ENCODE measurements around the gene AIDA. TPM values are rescaled to one million over a fixed set of nuclear protein-coding genes. Genes with fewer than 3 reads are reported as not detected.

AIDA gene
- total and polyA plus RNA-seq, 2 experiments from 2014 or later = 51.1 to 103 TPM

- no peak overlapping the region for H3K4me3 ChIP-seq
- H3K9me3 Mint-ChIP-seq = no peaks in the 10 kb centered on the region
- H2AFZ ChIP-seq = no peak overlapping the region
- no peaks in the 10 kb centered on the region for H3K9me2 ChIP-seq (ENCODE audit: insufficient read depth)
- no peak overlapping the region for H3K27ac Mint-ChIP-seq
- H3K4me3 Mint-ChIP-seq = no peak overlapping the region
- TF ChIP-seq ZNF114 (CRISPR knock-in tag; IDR thresholded peaks at IDR 0.05) = no peak
- TF ChIP-seq ZNF331 (CRISPR knock-in tag; IDR thresholded peaks at IDR 0.05; ENCODE audit: low read depth) = no peak
- TF ChIP-seq NANOG (IDR thresholded peaks at IDR 0.05; ENCODE audit: borderline replicate concordance) = no peak
- TF ChIP-seq JUNB (IDR thresholded peaks at IDR 0.05; ENCODE audit: unreplicated experiment) = no peak
- no peak for TF ChIP-seq CREB1 (CRISPR knock-in tag; IDR thresholded peaks at IDR 0.05; ENCODE audit: low read depth)
- TF ChIP-seq POLR2AphosphoS5 (IDR thresholded peaks at IDR 0.05; ENCODE audit: low read depth) = no peak
- no peak for TF ChIP-seq EZH2phosphoT487 (IDR thresholded peaks at IDR 0.05; ENCODE audit: unreplicated experiment)
- no peak for TF ChIP-seq ETS1 (IDR thresholded peaks at IDR 0.05)
- TF ChIP-seq EZH2 (IDR thresholded peaks at IDR 0.05; ENCODE audit: low read depth, unreplicated experiment) = no peak
- TF ChIP-seq STAT1 (IDR thresholded peaks at IDR 0.05; ENCODE audit: unreplicated experiment) = no peak
- no peaks in the 10 kb centered on the region; the same call in 1 of the 2 replicates for H4K20me1 ChIP-seq (replicated peaks; ENCODE audit: insufficient read depth)
- H3K36me3 Mint-ChIP-seq (ENCODE audit: low read depth) = peaks cover 41% of the 10 kb centered on the region; the same call in 2 of the 3 replicates
- no peaks in the 10 kb centered on the region for H3K79me2 ChIP-seq (replicated peaks; ENCODE audit: insufficient read depth)
- H3K27me3 ChIP-seq (ENCODE audit: insufficient read depth) = no peaks in the 10 kb centered on the region
- H3K36me3 ChIP-seq (ENCODE audit: insufficient read depth) = peaks cover 48% of the 10 kb centered on the region; the same call in 1 of the 2 replicates
- no peaks in the 10 kb centered on the region for H3F3A ChIP-seq (replicated peaks; ENCODE audit: low read depth)
- H3K4me2 ChIP-seq = no peak overlapping the region
- DNase-seq (ENCODE audit: low spot score) = no peak
- H3K27ac ChIP-seq (ENCODE audit: low read depth) = no peak overlapping the region
- ATAC-seq = no peak
- H3K4me1 Mint-ChIP-seq = peaks cover 3% of the 10 kb centered on the region; the same call in 2 of the 3 replicates
- H3K27me3 Mint-ChIP-seq (ENCODE audit: insufficient read depth, low read depth, poor library complexity) = no peaks in the 10 kb centered on the region
- H3K4me1 ChIP-seq (ENCODE audit: insufficient read depth) = peaks cover 6% of the 10 kb centered on the region; the same call in 1 of the 2 replicates
Measured at GRCh38 chr1:222730866-222731265, 18.6 kb upstream of the AIDA start.

GRCh38 chr1:222728746-222729145, 16.5 kb upstream of the AIDA start:
- H3K4me1 Mint-ChIP-seq = no peaks in the 10 kb centered on the region
- ATAC-seq (no peak), DNase-seq (ENCODE audit: low spot score) (no peak)
- H3K4me1 ChIP-seq (ENCODE audit: insufficient read depth) = no peaks in the 10 kb centered on the region
- H3K36me3 Mint-ChIP-seq (ENCODE audit: low read depth) = peaks cover 54% of the 10 kb centered on the region; the same call in 2 of the 3 replicates
- H3K27ac Mint-ChIP-seq = no peak overlapping the region
- peaks cover 42% of the 10 kb centered on the region; the same call in 1 of the 2 replicates for H3K36me3 ChIP-seq (ENCODE audit: insufficient read depth)
- no peaks in the 10 kb centered on the region for H3K9me3 Mint-ChIP-seq
- H3K27me3 ChIP-seq (ENCODE audit: insufficient read depth) = no peaks in the 10 kb centered on the region
- no peaks in the 10 kb centered on the region for H3K9me2 ChIP-seq (ENCODE audit: insufficient read depth)
- H4K20me1 ChIP-seq (replicated peaks; ENCODE audit: insufficient read depth) = no peaks in the 10 kb centered on the region; the same call in 1 of the 2 replicates
- H3K27me3 Mint-ChIP-seq (ENCODE audit: insufficient read depth, low read depth, poor library complexity) = no peaks in the 10 kb centered on the region
- TF ChIP-seq NANOG (IDR thresholded peaks at IDR 0.05; ENCODE audit: borderline replicate concordance) (no peak), STAT1 (IDR thresholded peaks at IDR 0.05; ENCODE audit: unreplicated experiment) (no peak), EZH2 (IDR thresholded peaks at IDR 0.05; ENCODE audit: low read depth, unreplicated experiment) (no peak), EZH2phosphoT487 (IDR thresholded peaks at IDR 0.05; ENCODE audit: unreplicated experiment) (no peak), ZNF114 (CRISPR knock-in tag; IDR thresholded peaks at IDR 0.05) (no peak), ETS1 (IDR thresholded peaks at IDR 0.05) (no peak), JUNB (IDR thresholded peaks at IDR 0.05; ENCODE audit: unreplicated experiment) (no peak)
- no peak overlapping the region for H3K4me3 Mint-ChIP-seq
- no peak overlapping the region for H2AFZ ChIP-seq
- H3K27ac ChIP-seq (ENCODE audit: low read depth) = no peak overlapping the region
- no peaks in the 10 kb centered on the region for H3K79me2 ChIP-seq (replicated peaks; ENCODE audit: insufficient read depth)
- H3K4me3 ChIP-seq = no peak overlapping the region
- H3F3A ChIP-seq (replicated peaks; ENCODE audit: low read depth) = no peaks in the 10 kb centered on the region
- no peak overlapping the region for H3K4me2 ChIP-seq

Data from GM23338 (cell line).